Myocyte (in vitro differentiated cells): ENCODE measurements around the gene PDZD4. TPM values are rescaled to one million over a fixed set of nuclear protein-coding genes. Genes with fewer than 3 reads are reported as not detected.

Source experiments
- DNase-seq: peaks from one replicate; pipeline ENCODE4 v3.0.0-alpha.2; 2012; ENCODE audit warnings: low read depth
- total RNA-seq: library from RNA; depleted of rRNA; stranded (reverse); fragments of >200 nt; gene quantifications from 2 replicates; pipeline ENCODE4 v1.2.3, GENCODE V29; 2014

Gene PDZD4
- total RNA-seq, 1 donor from 2014 or later: 1.4 TPM

GRCh38 chrX:153867671-153868070 lies 37.3 kb upstream of the PDZD4 start:
- no peak for DNase-seq

GRCh38 chrX:153867139-153867538 lies 36.8 kb upstream of the PDZD4 start:
- no peak for DNase-seq

GRCh38 chrX:153866302-153867019 lies 36.1 kb upstream of the PDZD4 start:
- DNase-seq: no peak

- no peak for DNase-seq
Observed at GRCh38 chrX:153865685-153866084, 35.3 kb upstream of the PDZD4 start.

- no peak for DNase-seq
Observed at GRCh38 chrX:153865321-153865580, 34.9 kb upstream of the PDZD4 start.

DNA sequence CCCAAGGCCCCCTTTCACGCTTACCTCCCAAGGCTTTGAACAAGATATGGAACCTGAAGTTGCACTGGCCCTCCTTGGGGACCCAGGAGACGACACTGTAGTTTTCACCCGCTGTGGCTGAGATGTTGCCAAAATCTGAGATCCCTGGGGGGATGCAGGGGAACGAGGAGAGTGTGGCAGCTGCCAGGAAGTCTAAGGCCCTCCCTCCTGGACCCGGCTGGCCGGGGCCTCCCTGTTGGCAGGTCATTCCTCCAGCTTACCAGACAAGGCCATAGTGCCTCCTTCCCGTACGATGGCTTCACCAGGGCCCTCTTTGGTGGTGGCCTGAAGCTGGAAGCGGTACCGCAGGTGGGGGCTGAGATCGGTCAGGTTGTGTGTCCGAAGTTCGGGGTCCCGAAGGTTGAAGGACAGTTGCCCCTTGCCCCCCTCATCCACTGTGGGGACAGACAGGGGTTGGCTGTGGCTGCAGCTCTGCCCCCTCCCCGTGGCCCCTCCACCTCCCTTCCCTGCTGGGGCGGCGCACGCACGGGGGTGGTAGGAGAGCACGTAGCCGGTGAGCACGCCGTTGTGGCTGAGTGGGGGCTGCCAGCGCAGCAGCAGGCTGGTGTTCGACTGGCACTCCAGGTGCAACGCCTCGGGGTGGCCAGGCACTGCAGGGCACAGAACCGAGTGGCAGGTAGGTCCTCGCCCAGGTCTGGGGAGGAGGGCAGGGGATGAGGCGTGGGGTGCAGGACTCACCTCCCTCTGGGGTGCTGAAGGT lies 34.4 kb upstream of the PDZD4 start:
- no peak for DNase-seq

GRCh38 chrX:153864101-153864500 lies 33.8 kb upstream of the PDZD4 start:
- DNase-seq: no peak

- DNase-seq: no peak
Observed at GRCh38 chrX:153863251-153863991, 33.1 kb upstream of the PDZD4 start.

DNA sequence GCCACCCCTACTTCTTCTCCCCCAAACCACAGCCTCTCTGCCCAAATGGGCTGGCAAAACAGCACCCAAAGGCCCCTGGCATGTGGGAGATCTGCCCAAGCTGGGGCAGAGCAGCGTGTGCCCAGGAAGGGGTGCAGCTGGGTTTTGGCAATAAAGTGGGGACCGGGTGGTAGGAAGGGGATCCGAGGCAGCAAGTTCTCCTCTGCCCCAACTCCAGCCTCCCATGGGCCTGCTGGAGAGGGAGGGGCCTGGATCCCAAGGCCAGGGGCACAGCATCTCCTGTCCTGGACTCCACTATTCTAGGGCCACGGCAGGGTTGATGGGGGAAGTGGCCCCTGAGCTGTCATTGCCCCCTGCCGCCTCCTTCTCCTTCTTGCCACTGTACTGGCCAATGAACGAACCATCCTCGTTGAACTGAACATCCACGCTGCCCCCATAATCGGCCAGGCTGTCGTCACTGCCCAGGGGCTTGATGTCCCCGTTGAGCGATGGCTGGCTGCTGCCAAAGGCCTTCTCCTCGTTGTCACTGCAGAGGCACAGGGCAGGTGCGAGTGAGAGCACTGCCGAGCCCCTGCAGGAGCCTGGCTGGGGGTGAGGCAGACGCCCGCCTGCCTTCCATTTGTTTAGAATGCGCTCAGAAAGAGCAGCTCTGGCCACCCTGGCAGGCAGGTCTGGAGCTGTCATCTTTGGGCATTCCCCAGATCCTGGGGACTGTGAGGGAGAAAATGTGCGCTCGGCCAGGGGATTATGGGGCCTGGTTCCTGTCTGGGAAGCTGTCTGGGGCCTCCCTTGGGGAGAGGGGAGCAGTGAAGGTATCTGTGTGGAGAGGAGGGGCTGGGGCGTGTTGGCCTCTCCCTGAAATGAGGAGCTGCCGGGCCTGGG lies 32.3 kb upstream of the PDZD4 start:
- no peak for DNase-seq

DNA sequence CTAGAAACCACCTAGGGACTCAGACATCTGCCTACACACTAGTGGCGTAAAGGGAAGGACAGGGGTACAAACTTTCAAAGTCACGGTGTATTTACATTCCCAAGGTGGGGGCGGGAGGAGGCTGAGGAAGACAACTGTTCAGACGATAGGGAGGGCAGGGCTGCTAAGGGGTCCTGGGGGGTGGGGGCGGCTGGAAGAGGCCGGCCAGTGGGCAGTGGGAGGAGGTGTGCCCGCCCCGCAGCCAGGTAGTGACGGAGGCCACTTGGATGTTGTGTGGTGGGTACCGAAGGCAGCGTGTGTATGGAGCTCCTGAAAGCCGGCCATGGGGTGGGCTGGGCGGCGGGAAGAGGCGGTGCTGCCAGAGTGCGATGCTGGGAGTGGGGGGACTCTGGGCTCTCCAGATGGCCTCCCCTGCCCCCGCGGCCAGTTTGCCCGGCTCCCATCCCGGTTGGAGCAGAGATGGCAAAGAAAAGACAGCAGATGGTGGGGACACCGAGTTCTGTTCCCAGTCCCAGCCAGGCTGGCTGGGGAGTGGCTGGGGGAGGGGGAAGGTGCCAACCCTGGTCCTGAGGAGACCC lies 31.5 kb upstream of the PDZD4 start:
- DNase-seq: no peak

GRCh38 chrX:153861151-153861550 lies 30.8 kb upstream of the PDZD4 start:
- DNase-seq: no peak

DNA sequence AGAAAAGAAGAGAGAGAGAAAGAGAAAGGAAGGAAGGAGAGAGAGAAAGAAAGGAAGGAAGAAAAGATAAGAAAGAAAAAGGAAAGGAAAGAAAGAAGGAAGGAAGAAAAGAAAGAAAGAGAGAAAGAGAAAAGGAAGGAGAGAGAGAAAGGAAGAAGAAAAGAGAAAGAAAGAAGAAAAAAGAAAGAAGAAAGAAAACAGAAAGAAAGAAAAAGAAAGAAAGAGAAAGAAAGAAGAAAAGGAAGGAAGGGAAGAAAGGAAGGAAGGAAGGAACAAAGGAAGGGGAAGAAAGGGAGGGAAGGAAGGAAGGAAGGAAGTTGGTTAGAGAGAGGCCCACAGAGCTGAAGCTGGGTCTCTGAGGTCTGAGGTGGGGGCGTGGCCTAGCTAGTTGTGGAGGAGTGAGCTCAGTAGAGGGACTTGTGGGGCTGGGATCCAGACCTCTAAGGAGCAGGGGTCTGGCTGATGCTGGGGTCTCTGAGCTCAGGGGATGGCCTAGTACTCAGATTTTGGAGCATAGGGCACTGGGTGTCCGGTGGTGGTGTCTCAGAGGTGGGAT lies 27.1 kb upstream of the PDZD4 start:
- DNase-seq: no peak

- no peak for DNase-seq
Observed at GRCh38 chrX:153854702-153855101, 24.4 kb upstream of the PDZD4 start.

GRCh38 chrX:153853902-153854267 lies 23.5 kb upstream of the PDZD4 start:
- no peak for DNase-seq

DNA sequence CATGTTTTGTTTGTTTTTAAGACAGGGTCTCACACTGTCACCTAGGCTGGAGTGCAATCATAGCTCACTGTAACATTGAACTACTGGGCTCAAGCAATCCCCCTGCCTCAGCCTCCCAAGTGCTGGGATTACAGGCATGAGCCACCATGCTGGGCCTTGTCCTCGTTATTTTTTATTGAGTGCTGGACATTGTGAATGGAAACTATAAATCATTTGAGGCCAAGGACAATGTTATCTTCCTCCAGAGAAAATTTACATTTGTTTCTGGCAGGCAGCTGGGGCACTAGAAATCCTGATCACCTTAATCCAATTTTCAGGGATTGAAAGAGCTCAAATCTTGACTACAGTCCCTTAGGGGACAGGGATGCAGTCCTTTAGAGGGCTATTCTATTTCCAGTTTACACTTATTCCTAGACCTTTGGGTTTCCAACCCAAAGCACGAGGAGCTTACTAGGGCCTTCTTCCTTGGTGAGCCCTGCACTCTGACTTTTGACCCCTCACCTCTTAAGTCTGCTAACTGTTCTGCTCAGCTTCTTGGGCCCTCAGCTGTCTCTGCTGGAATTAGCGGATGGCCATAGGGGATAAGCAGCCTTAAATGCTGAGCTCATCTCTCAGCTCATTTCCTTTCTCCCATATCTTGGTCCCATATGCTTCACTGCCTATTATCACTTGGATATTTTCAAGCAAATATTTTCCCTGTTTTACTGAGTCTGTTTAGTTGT lies 23.0 kb upstream of the PDZD4 start:
- DNase-seq: no peak

GRCh38 chrX:153851981-153852380 lies 21.6 kb upstream of the PDZD4 start:
- DNase-seq: no peak

DNA sequence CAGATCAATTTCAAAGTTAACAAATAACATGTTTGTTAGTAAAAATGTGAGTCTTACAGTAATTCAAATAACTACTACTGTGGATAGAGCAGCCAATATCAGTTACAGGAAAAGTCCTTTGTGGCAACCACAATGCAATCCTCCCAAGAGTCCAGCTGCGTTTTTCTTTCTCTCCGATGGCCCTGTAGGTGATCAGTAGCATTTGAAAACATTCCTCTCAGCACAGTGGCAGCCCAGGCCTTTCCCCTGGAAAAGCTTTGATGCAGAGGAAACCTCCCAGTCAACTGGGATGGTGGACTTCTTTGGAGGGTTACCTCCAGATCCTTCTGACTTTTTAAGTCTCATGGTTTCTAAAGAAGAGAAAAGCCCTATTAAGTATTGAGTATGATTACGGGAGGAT lies 18.0 kb upstream of the PDZD4 start:
- no peak for DNase-seq

DNA sequence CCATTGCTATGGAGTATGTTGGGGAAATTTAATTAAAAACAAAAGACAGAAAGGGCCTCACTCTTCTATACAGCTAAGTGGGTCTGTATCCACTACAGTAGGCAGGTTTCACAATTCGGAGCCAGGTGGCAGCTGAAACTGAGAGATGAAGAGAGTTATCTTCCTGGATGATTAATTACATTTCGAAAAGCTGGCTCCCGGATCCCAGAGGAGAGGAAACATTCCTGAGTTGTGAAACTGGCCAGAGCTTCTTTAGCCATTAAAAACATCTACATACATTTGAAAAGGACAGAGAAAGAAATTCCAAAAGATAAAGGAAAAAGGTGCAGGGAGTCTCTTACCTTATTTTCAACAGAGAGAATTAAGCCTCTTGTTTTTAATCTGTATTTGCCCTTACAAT lies 15.5 kb upstream of the PDZD4 start:
- DNase-seq: no peak

GRCh38 chrX:153845195-153845594 lies 14.9 kb upstream of the PDZD4 start:
- DNase-seq: no peak

GRCh38 chrX:153844509-153845082 lies 14.3 kb upstream of the PDZD4 start:
- DNase-seq: no peak
